ENCODE data around the gene ARHGAP27.
A peak's percentile ranks its signal among the peaks of the same experiment; 100 is the strongest.
"Not testable (repeated sequence)": the region's sequence is repeated elsewhere in the genome, so short reads cannot be mapped to it uniquely, and the experiment has no call there.

Gene ARHGAP27, protein sequence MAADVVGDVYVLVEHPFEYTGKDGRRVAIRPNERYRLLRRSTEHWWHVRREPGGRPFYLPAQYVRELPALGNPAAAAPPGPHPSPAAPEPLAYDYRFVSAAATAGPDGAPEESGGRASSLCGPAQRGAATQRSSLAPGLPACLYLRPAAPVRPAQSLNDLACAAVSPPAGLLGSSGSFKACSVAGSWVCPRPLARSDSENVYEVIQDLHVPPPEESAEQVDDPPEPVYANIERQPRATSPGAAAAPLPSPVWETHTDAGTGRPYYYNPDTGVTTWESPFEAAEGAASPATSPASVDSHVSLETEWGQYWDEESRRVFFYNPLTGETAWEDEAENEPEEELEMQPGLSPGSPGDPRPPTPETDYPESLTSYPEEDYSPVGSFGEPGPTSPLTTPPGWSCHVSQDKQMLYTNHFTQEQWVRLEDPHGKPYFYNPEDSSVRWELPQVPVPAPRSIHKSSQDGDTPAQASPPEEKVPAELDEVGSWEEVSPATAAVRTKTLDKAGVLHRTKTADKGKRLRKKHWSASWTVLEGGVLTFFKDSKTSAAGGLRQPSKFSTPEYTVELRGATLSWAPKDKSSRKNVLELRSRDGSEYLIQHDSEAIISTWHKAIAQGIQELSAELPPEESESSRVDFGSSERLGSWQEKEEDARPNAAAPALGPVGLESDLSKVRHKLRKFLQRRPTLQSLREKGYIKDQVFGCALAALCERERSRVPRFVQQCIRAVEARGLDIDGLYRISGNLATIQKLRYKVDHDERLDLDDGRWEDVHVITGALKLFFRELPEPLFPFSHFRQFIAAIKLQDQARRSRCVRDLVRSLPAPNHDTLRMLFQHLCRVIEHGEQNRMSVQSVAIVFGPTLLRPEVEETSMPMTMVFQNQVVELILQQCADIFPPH

DNA sequence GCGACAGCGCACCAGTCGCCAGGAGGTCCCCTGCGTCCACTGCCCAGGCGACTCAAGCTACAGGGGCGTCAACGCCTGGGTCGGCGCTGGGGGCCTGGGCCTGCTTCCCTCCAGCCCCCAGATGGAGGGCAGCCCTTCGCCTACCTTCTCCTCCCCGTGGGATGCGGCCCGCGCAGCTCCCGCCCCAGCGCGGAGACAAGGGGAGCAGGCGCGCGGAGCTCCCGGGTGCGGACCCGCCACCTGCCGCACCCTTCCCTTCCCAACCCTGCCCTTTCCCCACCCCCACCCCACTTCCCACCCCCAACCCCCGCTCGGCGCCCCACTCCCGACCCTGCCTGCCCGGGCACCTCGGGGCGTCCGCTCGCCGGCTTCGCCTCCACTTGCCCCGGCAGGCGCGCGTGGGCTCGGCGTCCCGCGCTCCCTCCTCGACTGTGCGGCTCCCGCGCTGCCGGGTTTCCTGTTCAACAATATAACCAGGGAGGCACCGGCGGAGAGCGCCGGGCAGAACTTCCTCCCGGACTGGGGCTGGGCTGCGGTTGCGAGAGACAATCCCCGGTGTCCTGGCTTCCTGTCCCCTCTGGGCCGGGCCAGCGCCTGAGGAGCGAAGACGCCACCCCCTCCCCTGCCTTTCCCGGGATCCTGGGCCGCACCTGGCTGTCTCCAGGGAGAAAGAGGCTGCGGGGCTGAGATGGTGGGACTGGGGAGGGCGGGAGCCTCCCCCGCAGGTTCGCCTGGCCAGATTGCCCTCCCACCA, at the start of gene ARHGAP27:
ARHGAP27 (minus strand) TSS at position 466 of the 754 bp plus-strand sequence. CDS start 2,591 bp downstream, outside the sequence.
- FAIRE-seq (peak; percentile 67), DNase-seq (ENCODE audit: extremely low spot score, insufficient read length, low read depth) (no peak)

DNA sequence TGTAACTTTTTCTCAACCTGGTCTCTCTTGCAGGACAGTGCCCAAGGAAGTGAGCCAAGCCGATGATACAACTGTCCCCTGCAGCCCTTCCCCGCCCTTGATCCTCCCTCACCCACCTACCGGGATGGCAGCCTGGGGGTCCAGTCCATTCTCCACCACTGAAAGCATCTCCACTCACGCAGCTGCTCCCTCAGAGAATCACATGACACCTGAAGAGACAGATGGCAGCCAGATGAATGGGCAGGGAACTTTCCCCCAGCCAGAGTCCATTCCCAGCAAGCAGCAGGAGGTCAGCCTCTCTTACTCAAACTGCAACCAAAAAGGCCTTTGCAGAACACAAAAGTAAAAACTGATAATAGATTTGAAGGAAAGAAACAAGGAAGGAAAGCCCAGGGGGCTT, 49.6 kb upstream of the ARHGAP27 start:
- not testable (repeated sequence) for DNase-seq (ENCODE audit: extremely low spot score, insufficient read length, low read depth); FAIRE-seq

DNA sequence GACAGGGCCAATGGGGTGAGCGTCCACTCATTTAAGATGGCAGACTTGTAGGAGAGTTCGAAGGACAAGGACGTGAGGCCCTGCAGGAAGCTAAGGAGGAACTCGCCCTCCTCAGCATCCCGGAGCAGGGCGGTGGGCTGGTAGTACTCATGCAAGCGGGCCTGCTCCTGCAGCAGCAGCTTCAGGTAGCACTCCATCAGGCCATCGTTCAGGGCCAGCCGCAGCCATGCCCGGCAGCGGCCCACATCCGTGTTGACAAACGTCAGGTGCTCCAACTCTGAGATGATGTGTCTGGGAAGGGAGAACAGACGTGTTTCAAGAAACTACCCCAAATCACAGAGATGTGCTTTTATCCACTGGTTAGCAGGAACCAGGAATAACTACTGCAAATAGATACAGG, 42.8 kb upstream of the ARHGAP27 start:
- not testable (repeated sequence) for FAIRE-seq; DNase-seq (ENCODE audit: extremely low spot score, insufficient read length, low read depth)

DNA sequence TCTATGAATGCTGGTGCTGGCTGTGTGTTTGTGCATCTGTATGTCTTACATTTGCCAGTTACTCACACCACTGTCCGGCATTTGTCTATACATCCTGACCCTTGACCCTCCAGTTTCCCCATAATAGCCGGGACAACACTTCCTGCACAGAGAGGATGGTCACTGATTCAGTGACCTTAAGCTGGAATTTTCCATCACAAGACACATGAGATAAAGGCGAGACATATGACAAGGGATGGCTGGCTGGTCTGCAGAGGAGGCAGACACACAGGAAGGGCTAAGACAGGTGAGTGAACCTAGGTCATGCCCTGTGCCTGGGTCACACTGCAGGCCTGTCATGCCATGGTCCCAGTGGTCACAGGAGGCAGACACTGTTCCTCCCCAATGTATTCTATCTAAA, 39.6 kb upstream of the ARHGAP27 start:
- FAIRE-seq; DNase-seq (ENCODE audit: extremely low spot score, insufficient read length, low read depth): not testable (repeated sequence)

DNA sequence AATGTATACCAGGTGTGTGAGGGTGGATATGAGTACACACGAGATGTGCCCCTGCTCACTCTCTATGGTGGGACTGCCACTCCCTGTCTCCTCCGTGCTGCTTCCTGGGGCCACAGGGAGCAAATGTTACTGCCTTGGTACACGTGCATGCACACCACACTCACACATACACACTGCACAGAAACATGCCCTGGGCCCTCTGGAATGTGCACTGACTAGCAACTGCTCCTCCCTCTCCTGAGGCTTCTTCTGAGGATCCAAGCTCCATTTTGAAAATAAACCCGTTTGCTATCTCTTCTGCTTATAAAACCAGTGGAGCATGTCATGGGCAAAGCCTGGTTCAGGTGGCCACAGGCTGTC, 36.5 kb upstream of the ARHGAP27 start:
- not testable (repeated sequence) for FAIRE-seq; DNase-seq (ENCODE audit: extremely low spot score, insufficient read length, low read depth)

DNA sequence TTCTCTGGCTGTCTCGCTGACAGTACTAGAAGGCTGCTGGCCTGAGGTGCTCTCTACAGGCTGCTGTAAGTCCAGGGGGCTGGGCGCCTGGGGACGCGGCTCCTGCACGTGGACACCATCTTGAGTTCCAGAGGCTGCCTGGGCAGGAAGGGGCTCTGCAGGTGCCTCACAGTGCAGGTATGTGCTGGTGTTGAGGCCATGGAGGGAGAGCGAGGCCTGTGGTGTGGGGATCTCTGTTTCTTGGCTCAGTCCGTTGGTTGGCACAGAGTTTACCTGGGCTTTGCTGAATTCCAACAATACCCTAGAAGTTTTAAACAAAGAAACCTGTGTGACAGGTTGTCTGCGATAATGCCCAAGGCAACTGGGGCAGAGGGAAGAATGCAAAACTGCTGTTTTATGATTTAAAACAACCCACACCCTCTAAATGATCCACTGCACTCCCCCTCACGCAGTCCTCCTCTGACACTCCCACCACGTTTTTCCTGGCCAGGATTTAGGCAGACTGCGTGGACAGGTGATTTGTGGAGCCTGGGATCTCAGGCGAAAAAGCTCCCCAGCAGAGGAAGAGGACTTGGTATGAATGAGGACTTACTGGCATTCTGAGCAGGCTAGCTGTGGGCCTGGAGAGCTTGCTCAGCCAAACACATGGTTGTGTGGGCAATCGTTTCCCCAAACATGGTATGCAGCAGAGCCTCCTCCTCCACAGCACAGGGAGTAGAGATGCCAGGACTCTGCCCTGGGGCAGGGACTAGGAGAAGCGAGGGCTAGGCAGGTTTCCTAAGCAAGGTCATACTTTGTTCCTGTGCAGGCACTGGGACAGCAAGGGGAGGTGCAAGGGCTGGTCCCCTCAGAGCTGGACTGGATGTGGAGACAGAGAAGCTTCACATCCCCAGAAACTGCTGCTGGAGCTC, 35.9 kb upstream of the ARHGAP27 start:
- not testable (repeated sequence) for FAIRE-seq; DNase-seq (ENCODE audit: extremely low spot score, insufficient read length, low read depth)

DNA sequence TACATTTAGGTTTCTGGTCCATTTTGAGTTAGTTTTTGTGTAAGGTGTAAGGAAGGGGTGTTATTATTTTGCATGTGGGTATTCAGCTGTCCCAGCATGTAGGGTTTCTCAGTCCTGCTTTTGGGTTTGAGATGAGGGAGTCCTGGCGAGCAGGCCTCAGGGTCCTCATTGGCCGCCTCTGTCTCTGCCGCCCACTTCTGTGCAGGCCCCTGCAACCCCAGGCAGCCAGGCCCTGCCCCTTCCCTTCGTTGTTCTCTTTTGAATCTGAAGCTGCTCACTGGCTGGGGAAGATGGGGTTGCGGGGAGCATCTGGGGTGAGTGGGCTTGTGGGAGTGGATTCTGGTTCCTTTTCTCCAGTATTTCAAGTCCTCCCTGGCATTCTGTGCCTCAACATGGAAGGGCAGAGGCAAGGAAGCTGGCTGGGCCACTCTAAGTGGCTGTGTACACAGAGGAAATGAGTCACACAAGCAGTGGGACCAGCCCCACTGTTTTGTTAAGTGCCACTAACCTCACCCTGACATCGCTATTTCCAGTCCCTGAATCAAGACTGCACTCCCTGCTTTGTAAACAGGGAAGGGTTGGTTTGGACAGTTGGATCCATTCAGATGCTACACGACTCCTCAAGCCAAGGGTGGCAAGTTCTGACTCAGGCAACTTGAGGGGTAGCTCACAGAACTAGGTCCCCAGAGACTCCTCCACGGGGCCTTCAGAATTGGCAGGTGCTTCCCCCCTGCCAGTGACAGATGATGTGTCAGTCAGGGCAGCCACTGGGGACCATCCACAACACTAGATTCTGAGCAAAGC, 29.1 kb upstream of the ARHGAP27 start:
- DNase-seq (ENCODE audit: extremely low spot score, insufficient read length, low read depth), result not testable (repeated sequence)
- FAIRE-seq, result peak; percentile 78

DNA sequence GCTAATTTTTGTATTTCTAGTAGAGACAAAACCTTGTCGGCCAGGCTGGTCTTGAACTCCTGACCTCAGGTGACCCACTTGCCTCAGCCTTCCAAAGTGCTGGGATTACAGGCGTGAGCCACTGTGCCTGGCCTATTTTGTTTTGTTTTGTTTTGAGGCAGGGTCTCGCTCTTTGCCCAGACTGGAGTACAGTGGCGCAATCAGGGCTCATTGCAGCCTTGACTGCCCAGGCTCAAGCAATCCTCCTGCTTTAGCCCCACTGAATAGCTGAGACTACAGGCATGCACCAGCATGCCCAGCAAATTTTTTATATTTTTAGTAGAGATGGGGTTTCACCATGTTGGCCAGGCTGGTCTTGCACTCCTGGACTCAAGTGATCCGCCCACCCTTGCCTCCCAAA, 27.8 kb upstream of the ARHGAP27 start:
- FAIRE-seq; DNase-seq (ENCODE audit: extremely low spot score, insufficient read length, low read depth): not testable (repeated sequence)

DNA sequence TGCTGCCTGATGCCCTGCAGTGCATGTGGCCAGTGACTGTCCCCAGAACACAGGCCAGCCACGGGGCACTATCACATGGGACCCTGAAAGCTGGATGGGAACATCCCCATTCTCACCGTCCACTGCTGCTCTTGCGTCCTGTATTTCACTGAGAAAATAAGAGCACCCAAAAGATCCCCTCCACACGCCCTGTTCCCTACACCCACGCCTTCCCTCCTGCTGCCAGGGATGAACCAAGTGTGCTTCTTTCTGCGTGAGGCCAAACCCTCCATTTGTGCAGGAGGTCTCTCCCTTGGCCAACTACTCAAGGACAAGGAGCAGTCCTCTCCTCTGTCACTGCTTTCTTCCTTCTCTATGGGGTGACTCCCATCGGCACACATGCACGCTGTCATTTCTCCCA, 21.7 kb upstream of the ARHGAP27 start:
- FAIRE-seq; DNase-seq (ENCODE audit: extremely low spot score, insufficient read length, low read depth): not testable (repeated sequence)

DNA sequence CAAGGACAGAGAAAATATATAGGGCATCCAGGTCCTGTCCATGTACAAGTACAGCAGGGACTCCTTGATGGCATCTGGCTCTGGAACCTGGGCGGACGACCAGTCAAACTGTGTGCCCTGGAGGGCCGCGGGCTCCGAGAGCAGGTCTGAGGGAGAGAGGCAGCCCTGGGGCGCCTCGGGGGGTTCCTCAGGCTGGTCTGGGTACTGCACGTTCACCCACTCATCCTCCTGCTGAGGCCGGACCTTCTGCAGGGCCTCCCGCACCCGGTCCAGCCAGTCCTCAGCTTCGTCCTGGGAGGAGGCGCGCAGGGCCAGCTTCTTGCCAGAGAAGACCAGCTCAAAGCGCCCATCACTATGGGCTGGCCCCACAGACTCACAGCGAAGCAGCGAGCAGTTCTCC, 21.1 kb upstream of the ARHGAP27 start:
- not testable (repeated sequence) for DNase-seq (ENCODE audit: extremely low spot score, insufficient read length, low read depth); FAIRE-seq

DNA sequence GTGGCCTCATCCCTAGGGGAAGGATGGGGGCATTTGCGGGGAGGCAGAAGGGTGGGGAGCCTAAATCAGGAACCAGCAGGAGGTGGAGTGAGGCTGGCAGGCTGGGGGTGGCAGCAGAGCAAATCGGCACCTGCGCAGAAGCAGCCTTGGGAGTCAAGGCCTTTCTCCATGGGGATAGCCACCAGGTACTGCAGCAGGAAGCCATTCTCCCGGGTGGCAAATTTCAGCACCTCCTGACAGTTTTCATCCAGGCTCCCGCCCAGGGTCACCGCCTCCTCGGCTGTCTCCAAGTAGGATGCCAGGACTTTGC, 20.5 kb upstream of the ARHGAP27 start:
- DNase-seq (ENCODE audit: extremely low spot score, insufficient read length, low read depth); FAIRE-seq: not testable (repeated sequence)

DNA sequence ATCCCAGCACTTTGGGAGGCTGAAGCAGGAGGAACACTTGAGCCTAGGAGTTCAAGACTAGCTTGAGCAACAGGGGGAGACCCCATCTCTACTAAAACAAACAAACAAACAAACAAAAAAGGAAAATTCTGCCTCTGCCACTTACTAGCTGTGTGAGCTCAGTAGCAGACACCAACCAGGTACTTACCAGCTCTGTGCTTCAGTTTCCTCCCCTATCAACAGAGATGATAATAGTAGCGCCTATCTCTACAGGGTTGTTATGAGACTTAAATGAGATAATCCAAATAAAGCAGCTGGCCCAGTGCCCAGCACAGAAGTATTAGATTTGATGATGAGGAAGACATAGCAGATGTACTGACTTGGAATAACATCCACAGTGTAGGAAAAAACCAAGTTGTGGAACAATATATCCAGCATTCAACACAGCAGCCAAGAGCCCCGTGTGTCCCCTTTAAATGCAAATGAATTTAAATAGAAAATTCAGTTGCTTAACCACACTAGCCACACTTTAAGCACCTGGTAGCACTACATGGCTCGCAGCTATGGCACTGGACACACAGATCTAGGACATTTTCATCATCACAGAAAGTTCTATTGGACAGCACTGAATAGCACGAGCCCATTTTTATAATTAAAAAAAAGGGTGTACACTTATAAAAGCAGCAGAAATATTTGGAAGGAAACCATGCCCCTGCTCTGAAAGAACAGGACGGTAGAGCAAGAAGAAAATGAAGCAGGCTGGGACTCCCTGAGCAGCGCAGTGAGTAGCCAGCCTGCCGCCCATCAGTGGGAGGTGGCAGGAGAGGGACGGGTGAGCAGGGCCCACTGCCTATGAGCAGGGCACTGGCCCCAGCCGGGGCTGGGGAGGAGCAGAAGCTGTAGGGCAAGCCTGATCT, 19.9 kb upstream of the ARHGAP27 start:
- not testable (repeated sequence) for DNase-seq (ENCODE audit: extremely low spot score, insufficient read length, low read depth)
- FAIRE-seq, result peak; percentile 36

DNA sequence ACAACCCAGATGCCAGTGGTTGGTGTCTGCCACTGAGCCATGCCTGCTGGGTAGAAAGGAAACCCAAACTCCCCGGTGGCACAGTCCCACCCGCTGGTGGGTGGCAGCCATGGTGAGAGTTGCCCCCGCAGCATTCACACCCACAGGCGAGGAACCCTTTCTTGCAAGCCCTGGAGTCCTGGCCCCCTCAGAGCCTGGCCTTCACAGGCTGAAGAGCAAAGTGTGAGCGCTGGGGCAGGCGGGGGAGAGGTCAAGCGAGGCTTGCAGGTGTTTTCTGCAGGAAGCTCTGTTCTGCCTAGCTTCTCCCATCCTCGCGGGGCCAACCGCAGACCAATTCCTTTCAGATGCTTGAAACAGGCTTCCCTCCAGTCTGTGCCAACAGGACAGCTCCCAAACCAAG, 19.0 kb upstream of the ARHGAP27 start:
- FAIRE-seq, result peak; percentile 54

DNA sequence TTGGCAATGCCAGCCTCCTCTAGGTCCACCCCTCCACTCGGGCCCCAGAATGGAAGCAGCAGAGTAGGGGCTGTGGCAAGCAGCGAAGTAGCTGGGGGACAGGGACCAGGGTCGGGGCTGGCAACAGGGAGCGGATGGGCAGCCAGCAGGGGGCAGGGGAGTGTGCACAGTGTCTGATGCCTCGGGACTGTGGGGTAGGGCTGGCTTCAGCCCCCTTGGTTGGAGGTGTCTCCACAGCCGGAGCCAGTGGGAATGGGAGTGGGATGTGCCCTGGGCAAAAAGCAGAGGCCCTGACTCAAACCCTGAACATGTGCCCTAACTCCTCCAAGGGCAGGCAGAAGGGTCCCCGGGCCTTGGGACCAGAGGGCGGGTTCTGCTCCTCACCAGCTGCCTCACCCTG, 18.5 kb upstream of the ARHGAP27 start:
- FAIRE-seq (no peak), DNase-seq (ENCODE audit: extremely low spot score, insufficient read length, low read depth) (no peak)

More for the DNA sequence above, 19.0 kb upstream of the ARHGAP27 start:
- DNase-seq (ENCODE audit: extremely low spot score, insufficient read length, low read depth), result not testable (repeated sequence)

DNA sequence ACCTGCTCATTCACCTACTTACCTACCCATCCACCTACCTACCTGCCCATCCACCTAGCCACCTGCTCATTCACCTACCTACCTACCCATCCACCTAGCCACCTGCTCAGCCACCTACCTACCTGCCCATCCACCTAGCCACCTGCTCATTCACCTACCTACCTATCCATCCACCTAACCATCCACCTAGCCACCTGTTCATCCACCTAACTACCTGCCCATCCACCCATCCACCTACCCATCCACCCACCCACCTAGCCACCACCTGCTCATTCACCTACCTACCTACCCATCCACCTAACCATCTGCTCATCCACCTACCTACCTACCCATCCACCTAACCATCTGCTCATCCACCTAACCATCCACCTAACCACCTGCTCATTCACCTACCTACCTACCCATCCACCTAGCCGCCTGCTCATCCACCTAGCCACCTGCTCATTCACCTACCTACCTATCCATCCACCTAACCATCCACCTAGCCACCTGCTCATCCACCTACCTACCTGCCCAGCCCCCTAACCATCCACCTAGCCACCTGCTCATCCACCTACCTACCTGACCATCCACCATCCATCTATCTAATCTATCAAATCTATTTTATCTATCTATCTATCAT, 17.1 kb upstream of the ARHGAP27 start:
- not testable (repeated sequence) for FAIRE-seq; DNase-seq (ENCODE audit: extremely low spot score, insufficient read length, low read depth)

DNA sequence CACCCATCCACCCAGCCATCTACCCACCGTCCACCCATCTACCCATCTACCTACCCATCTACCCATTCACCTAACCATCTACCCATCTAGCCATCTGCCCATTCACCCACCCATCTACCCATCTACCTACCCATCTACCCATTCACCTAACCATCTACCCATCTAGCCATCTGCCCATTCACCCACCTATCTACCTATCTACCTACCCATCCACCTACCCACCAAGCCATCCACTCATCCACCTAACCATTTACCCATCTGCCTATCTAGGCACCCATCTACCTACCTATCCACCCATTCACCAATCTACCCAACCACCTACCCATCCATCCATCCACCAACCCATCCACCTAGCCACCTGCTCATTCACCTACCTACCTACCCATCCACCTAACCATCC, 16.6 kb upstream of the ARHGAP27 start:
- not testable (repeated sequence) for FAIRE-seq; DNase-seq (ENCODE audit: extremely low spot score, insufficient read length, low read depth)

DNA sequence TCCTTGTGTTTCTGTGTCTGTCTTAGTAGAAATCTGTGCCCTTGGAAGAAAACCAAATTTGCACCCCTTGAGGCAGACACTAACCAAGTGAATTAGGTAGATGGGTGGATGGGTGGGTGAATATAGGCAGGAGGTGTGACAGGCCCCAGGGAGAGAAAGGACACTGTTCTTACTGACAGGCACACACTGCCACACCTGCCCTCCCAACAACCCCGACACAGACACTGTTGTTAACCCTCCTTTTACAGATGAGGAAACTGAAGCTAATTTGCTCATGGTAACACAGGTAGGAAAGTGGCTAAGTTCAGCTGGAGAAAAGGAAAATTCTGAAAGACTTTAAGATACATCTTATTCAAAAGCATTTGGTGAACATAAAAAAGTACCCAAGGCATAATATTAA, 15.8 kb upstream of the ARHGAP27 start:
- FAIRE-seq; DNase-seq (ENCODE audit: extremely low spot score, insufficient read length, low read depth): not testable (repeated sequence)

All from GM18507 (cell line).